Body of pancreas (tissue), 4 donors: ENCODE measurements around the gene LRRC56. TPM values are rescaled to one million over a fixed set of nuclear protein-coding genes. Genes with fewer than 3 reads are reported as not detected.

Experiments used
- ATAC-seq: fragments of 150-250 bp; one replicate; pipeline ENCODE4 v1.9.1; 2016
- DNase-seq, 4 donors: peaks; one replicate each; pipeline ENCODE4 v3.0.0-alpha.2; 2019
- H3K27ac ChIP-seq, 4 donors: fragments of 200-600 bp; sonication (generic); 1 replicate in 3 of 4; 2 replicates in 1 of 4; pipeline versions ENCODE4 v1.5.1 to v1.6.1; 2016 to 2019; ENCODE audit warnings: mild to moderate bottlenecking in 1 of 4, mixed read lengths in 1 of 4, moderate library complexity in 1 of 4
- H3K27me3 ChIP-seq, 2 donors: fragments of 200-600 bp; sonication (generic); one replicate each; pipeline ENCODE4 v1.6.0; 2016; ENCODE audit warnings: mild to moderate bottlenecking in 1 of 2
- H3K36me3 ChIP-seq, 2 donors: fragments of 200-600 bp; sonication (generic); replicated peaks in 1 of 2; 2 replicates each; pipeline ENCODE4 v1.5.1; 2016; ENCODE audit warnings: low read depth in 2 of 2; ENCODE audit not compliant: insufficient read depth in 1 of 2
- H3K4me1 ChIP-seq: fragments of 200-600 bp; sonication (generic); one replicate; pipeline ENCODE4 v1.6.0; 2016
- H3K4me3 ChIP-seq, 2 donors: fragments of 200-600 bp; sonication (generic); 1 replicate in 1 of 2; 2 replicates in 1 of 2; pipeline ENCODE4 v1.5.1; 2016 to 2019
- H3K9me3 ChIP-seq, 3 donors: fragments of 200-600 bp; sonication (generic); 1 replicate in 2 of 3; 2 replicates in 1 of 3; pipeline ENCODE4 v1.5.1; 2016
- CTCF ChIP-seq, 7 experiments: fragments of 450-650 bp in 4 of 7; fragments of 200-600 bp in 3 of 7; sonication (generic) in 3 of 7; IDR thresholded peaks; one replicate each; pipeline ENCODE4 v1.5.1; 2016 to 2019; ENCODE audit warnings: antibody characterized with exemption in 7 of 7
- POLR2A ChIP-seq, 3 donors: fragments of 450-650 bp; IDR thresholded peaks; one replicate each; pipeline ENCODE4 v1.6.1; 2016; ENCODE audit warnings: antibody characterized with exemption in 3 of 3, mild to moderate bottlenecking in 2 of 3
- WGBS, 2 donors: methylation state at CpG; one replicate each; pipeline ENCODE4 v1.1.5; 2017; 5-methylcytosine and 5-hydroxymethylcytosine counted together
- intact Hi-C: fragments of 100-400 bp; cut with DNase I; formaldehyde crosslinking; loops from one replicate; pipeline ENCODE4 v1.15.1; 2023
- total RNA-seq, 2 donors: library from RNA; depleted of rRNA; stranded (reverse); fragments of >200 nt; gene quantifications; one replicate each; pipeline ENCODE4 v1.1.0, GENCODE V29; 2016

Gene LRRC56
- total RNA-seq, 2 donors from 2014 or later = 1.6 to 2.3 TPM

GRCh38 chr11:554428-555226, 17.3 kb downstream of the LRRC56 start:
- H3K27me3 ChIP-seq = no peaks in the 10 kb centered on the region
- ATAC-seq = peak; percentile 81
- TF ChIP-seq POLR2A (IDR thresholded peaks at IDR 0.05) (no peak), CTCF (IDR thresholded peaks at IDR 0.05) (peak; percentile 45 to 84 (median 60))
- intact Hi-C loops = loop anchor here (10.0 kb wide), 1 partner anchor 170 kb away; no protein-coding TSS in a partner anchor
- H3K27ac ChIP-seq = peak overlapping the region; percentile 42 to 77 (median 58)
- peaks cover 33% of the 10 kb centered on the region for H3K4me1 ChIP-seq
- peak; percentile 80 to 85 (median 83) for DNase-seq
- H3K36me3 ChIP-seq = no peaks in the 10 kb centered on the region
- H3K4me3 ChIP-seq = peak overlapping the region in 1 of 2 donors; percentile 10
- no peaks in the 10 kb centered on the region for H3K9me3 ChIP-seq
- 7% methylated on average over 53 of the region's 60 CpGs; no CpG with 5 or more reads in 1 of the 2 donors for WGBS, 2 donors

GRCh38 chr11:555227-555779, 18.0 kb downstream of the LRRC56 start:
- no peak for DNase-seq
- Histone ChIP-seq H3K4me3 (no peak overlapping the region), H3K27ac (peak overlapping the region in 3 of 4 donors; percentile 63 to 77 (median 65)), H3K9me3 (no peaks in the 10 kb centered on the region), H3K27me3 (no peaks in the 10 kb centered on the region), H3K36me3 (no peaks in the 10 kb centered on the region), H3K4me1 (peaks cover 40% of the 10 kb centered on the region)
- ATAC-seq = no peak
- WGBS, 2 donors = 2 to 4% methylated on average over 13 to 56 of the region's 57 CpGs
- intact Hi-C loops = loop anchor here (10.0 kb wide), 1 partner anchor 169 kb away; no protein-coding TSS in a partner anchor
- peak in 2 of 3 donors; percentile 40 to 46 for TF ChIP-seq POLR2A (IDR thresholded peaks at IDR 0.05)
- TF ChIP-seq CTCF (IDR thresholded peaks at IDR 0.05) = no peak

- intact Hi-C loops = loop anchor here (10.0 kb wide), 1 partner anchor 169 kb away; no protein-coding TSS in a partner anchor
- H3K4me3 ChIP-seq = no peak overlapping the region
Measured at GRCh38 chr11:555780-556661, 18.7 kb downstream of the LRRC56 start.

More at GRCh38 chr11:555780-556661, 18.7 kb downstream of the LRRC56 start:
- DNase-seq = peak in 1 of 4 donors; percentile 46
- ATAC-seq = no peak
- H3K36me3 ChIP-seq = no peaks in the 10 kb centered on the region
- peak overlapping the region in 3 of 4 donors; percentile 63 to 77 (median 65) for H3K27ac ChIP-seq
- no peaks in the 10 kb centered on the region for H3K27me3 ChIP-seq
- TF ChIP-seq CTCF (IDR thresholded peaks at IDR 0.05) = no peak
- TF ChIP-seq POLR2A (IDR thresholded peaks at IDR 0.05) = no peak
- peaks cover 40% of the 10 kb centered on the region for H3K4me1 ChIP-seq
- 35 to 77% methylated on average over 3 to 62 of the region's 104 CpGs for WGBS, 2 donors
- H3K9me3 ChIP-seq = no peaks in the 10 kb centered on the region
